HepG2 (cell line): ENCODE data around the gene SPTAN1. TPM values are rescaled to one million over a fixed set of nuclear protein-coding genes. Genes with fewer than 3 reads are reported as not detected.

Experiments
- ELF1 ChIP-seq: sonication (generic); formaldehyde crosslinking; IDR thresholded peaks from 2 replicates; pipeline ENCODE4 v1.4.0; 2020; ENCODE audit warnings: missing genetic modification reagents
- ELF4 ChIP-seq: sonication (generic); formaldehyde crosslinking; IDR thresholded peaks from 2 replicates; pipeline ENCODE4 v1.5.0; 2020; ENCODE audit warnings: missing genetic modification reagents, mild to moderate bottlenecking, moderate library complexity, borderline replicate concordance
- ETV6 ChIP-seq: sonication (generic); formaldehyde crosslinking; conservative IDR thresholded peaks from 2 replicates; pipeline ENCODE4 v1.4.0; 2020; ENCODE audit warnings: missing genetic modification reagents
- MTA3 ChIP-seq: sonication (generic); formaldehyde crosslinking; IDR thresholded peaks from 2 replicates; pipeline ENCODE4 v1.4.0; 2020; ENCODE audit warnings: missing genetic modification reagents
- MTF2 ChIP-seq: sonication (generic); formaldehyde crosslinking; IDR thresholded peaks from 2 replicates; pipeline ENCODE4 v1.5.0; 2020; ENCODE audit warnings: missing genetic modification reagents, borderline replicate concordance
- TSC22D2 ChIP-seq: sonication (generic); formaldehyde crosslinking; IDR thresholded peaks from 2 replicates; pipeline ENCODE4 v1.5.1; 2020; ENCODE audit warnings: missing genetic modification reagents, mild to moderate bottlenecking, borderline replicate concordance
- ZNF563 ChIP-seq: sonication (generic); formaldehyde crosslinking; IDR thresholded peaks from 2 replicates; pipeline ENCODE4 v1.8.0; 2022; ENCODE audit warnings: mild to moderate bottlenecking, moderate library complexity, missing genetic modification reagents
- ZSCAN30 ChIP-seq: sonication (generic); formaldehyde crosslinking; IDR thresholded peaks from 2 replicates; pipeline ENCODE4 v1.5.0; 2020; ENCODE audit warnings: mild to moderate bottlenecking, missing genetic modification reagents
- polyA plus RNA-seq, 8 experiments: library from polyadenylated mRNA; depleted of rRNA in 3 of 8; stranded (reverse) in 7 of 8; unstranded in 1 of 8; fragments of >200 nt; fragmentation: Illumina TruSeq in 4 of 8; extraction: Trizol in 4 of 8; gene quantifications; 2 replicates each; pipeline versions ENCODE4 v1.2.1 to v1.2.3, GENCODE V29; 2011 to 2016; ENCODE audit warnings: low read depth in 4 of 8, missing spikeins in 1 of 8, mixed read lengths in 1 of 8; ENCODE audit not compliant: insufficient read depth in 1 of 8
- total RNA-seq, 5 experiments: library from RNA; depleted of rRNA; stranded (reverse); fragments of >200 nt; fragmentation: Illumina TruSeq; extraction: Trizol; gene quantifications; 2 replicates each; pipeline ENCODE4 v1.2.3, GENCODE V29; 2016; ENCODE audit warnings: low read depth in 1 of 5
- TF ChIP-seq, protein P1 (sequence below): sonication (generic); formaldehyde crosslinking; IDR thresholded peaks from 2 replicates; pipeline ENCODE4 v1.5.0; 2020; ENCODE audit warnings: mild to moderate bottlenecking, missing genetic modification reagents, borderline replicate concordance
- TF ChIP-seq, protein P2 (sequence below): IDR thresholded peaks from 2 replicates; pipeline ENCODE4 v1.6.1; 2018; ENCODE audit warnings: missing genetic modification reagents
- TF ChIP-seq, protein P3 (sequence below): sonication (generic); formaldehyde crosslinking; conservative IDR thresholded peaks from 2 replicates; pipeline ENCODE4 v1.4.0; 2020; ENCODE audit warnings: mild to moderate bottlenecking, missing genetic modification reagents, moderate library complexity
- TF ChIP-seq, protein P4 (sequence below): sonication (generic); formaldehyde crosslinking; IDR thresholded peaks from 2 replicates; pipeline ENCODE4 v1.8.1; 2023; ENCODE audit warnings: missing genetic modification reagents, inconsistent platforms, borderline replicate concordance
- TF ChIP-seq, protein P5 (sequence below): sonication (generic); formaldehyde crosslinking; IDR thresholded peaks from 2 replicates; pipeline ENCODE4 v1.5.0; 2020; ENCODE audit warnings: mild to moderate bottlenecking, missing genetic modification reagents, borderline replicate concordance

Gene SPTAN1
- total and polyA plus RNA-seq, 2 of the 13 experiments (the other 11 are each of a cell fraction or from before 2014, with no cell fraction given): 106 to 111 TPM

DNA sequence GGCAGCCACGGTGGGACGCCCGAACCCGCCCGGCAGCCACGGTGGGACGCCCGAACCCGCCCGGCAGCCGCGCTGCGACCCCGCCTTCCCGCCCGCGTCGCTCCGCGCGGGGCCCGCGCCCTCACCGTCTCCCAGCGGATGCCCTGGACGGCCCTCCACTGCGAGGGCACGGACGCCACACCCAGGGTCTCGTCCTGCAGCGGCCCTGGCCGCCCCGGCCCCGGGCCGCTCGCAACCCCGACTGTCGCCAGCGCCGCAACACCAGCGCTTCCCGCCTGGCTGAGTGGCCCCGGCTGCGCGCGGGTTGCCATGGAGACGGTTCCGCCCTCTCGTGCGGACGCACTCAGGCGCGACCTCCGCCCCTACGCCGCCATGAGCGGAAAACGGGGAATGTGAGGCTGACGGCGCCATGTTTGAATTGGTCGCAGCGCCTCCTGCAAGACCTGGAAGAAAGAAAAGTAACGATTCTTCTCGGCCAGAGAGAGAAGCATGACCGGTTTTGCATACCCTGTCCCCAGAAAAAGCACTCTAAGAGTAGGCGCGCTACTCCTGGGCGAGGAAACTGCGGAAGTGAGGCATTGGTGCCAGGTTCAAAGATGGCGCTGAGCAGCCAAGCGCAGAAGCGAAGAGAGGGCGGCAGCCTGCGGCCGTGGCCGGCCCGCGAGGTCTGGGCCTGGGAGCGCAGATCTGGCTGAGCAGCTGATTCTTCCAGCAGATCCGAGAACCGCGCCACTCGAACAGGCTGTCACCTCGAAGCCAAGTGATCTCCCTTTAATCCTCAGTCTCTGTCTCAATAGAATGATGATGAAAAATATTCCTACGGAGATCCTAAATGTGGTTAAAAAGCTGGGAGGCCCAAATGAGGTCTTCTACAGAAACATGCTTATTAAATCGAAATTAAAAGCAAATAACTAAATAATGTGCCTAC, 104.3 kb downstream of the SPTAN1 start, which contains the start of gene DYNC2I2 (continued):
- TF ChIP-seq, protein P1, sequence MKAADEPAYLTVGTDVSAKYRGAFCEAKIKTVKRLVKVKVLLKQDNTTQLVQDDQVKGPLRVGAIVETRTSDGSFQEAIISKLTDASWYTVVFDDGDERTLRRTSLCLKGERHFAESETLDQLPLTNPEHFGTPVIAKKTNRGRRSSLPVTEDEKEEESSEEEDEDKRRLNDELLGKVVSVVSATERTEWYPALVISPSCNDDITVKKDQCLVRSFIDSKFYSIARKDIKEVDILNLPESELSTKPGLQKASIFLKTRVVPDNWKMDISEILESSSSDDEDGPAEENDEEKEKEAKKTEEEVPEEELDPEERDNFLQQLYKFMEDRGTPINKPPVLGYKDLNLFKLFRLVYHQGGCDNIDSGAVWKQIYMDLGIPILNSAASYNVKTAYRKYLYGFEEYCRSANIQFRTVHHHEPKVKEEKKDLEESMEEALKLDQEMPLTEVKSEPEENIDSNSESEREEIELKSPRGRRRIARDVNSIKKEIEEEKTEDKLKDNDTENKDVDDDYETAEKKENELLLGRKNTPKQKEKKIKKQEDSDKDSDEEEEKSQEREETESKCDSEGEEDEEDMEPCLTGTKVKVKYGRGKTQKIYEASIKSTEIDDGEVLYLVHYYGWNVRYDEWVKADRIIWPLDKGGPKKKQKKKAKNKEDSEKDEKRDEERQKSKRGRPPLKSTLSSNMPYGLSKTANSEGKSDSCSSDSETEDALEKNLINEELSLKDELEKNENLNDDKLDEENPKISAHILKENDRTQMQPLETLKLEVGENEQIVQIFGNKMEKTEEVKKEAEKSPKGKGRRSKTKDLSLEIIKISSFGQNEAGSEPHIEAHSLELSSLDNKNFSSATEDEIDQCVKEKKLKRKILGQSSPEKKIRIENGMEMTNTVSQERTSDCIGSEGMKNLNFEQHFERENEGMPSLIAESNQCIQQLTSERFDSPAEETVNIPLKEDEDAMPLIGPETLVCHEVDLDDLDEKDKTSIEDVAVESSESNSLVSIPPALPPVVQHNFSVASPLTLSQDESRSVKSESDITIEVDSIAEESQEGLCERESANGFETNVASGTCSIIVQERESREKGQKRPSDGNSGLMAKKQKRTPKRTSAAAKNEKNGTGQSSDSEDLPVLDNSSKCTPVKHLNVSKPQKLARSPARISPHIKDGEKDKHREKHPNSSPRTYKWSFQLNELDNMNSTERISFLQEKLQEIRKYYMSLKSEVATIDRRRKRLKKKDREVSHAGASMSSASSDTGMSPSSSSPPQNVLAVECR (CRISPR knock-in tag): peak; percentile 97
- peak; percentile 92; the same call in 1 of the 2 replicates for TF ChIP-seq TSC22D2 (CRISPR knock-in tag)
- TF ChIP-seq, protein P2, sequence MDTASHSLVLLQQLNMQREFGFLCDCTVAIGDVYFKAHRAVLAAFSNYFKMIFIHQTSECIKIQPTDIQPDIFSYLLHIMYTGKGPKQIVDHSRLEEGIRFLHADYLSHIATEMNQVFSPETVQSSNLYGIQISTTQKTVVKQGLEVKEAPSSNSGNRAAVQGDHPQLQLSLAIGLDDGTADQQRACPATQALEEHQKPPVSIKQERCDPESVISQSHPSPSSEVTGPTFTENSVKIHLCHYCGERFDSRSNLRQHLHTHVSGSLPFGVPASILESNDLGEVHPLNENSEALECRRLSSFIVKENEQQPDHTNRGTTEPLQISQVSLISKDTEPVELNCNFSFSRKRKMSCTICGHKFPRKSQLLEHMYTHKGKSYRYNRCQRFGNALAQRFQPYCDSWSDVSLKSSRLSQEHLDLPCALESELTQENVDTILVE: peak; percentile 40; the same call in 1 of the 2 replicates
- TF ChIP-seq, protein P3, sequence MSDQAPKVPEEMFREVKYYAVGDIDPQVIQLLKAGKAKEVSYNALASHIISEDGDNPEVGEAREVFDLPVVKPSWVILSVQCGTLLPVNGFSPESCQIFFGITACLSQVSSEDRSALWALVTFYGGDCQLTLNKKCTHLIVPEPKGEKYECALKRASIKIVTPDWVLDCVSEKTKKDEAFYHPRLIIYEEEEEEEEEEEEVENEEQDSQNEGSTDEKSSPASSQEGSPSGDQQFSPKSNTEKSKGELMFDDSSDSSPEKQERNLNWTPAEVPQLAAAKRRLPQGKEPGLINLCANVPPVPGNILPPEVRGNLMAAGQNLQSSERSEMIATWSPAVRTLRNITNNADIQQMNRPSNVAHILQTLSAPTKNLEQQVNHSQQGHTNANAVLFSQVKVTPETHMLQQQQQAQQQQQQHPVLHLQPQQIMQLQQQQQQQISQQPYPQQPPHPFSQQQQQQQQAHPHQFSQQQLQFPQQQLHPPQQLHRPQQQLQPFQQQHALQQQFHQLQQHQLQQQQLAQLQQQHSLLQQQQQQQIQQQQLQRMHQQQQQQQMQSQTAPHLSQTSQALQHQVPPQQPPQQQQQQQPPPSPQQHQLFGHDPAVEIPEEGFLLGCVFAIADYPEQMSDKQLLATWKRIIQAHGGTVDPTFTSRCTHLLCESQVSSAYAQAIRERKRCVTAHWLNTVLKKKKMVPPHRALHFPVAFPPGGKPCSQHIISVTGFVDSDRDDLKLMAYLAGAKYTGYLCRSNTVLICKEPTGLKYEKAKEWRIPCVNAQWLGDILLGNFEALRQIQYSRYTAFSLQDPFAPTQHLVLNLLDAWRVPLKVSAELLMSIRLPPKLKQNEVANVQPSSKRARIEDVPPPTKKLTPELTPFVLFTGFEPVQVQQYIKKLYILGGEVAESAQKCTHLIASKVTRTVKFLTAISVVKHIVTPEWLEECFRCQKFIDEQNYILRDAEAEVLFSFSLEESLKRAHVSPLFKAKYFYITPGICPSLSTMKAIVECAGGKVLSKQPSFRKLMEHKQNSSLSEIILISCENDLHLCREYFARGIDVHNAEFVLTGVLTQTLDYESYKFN (CRISPR knock-in tag): peak; percentile 68
- peak; percentile 83 for TF ChIP-seq ZNF563
- TF ChIP-seq, protein P4, sequence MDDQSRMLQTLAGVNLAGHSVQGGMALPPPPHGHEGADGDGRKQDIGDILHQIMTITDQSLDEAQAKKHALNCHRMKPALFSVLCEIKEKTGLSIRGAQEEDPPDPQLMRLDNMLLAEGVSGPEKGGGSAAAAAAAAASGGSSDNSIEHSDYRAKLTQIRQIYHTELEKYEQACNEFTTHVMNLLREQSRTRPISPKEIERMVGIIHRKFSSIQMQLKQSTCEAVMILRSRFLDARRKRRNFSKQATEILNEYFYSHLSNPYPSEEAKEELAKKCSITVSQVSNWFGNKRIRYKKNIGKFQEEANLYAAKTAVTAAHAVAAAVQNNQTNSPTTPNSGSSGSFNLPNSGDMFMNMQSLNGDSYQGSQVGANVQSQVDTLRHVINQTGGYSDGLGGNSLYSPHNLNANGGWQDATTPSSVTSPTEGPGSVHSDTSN: 0 out of 2 replicates have a peak, but pooled peaks have one; percentile 69
- TF ChIP-seq ELF1 (CRISPR knock-in tag): peak; percentile 90
- TF ChIP-seq ZSCAN30: no peak
- TF ChIP-seq MTA3 (CRISPR knock-in tag): no peak
- TF ChIP-seq ETV6 (CRISPR knock-in tag): 0 out of 2 replicates have a peak, but pooled peaks have one; percentile 27
- TF ChIP-seq ELF4 (CRISPR knock-in tag): peak; percentile 89
- TF ChIP-seq MTF2: no peak; the same call in 1 of the 2 replicates
- TF ChIP-seq, protein P5, sequence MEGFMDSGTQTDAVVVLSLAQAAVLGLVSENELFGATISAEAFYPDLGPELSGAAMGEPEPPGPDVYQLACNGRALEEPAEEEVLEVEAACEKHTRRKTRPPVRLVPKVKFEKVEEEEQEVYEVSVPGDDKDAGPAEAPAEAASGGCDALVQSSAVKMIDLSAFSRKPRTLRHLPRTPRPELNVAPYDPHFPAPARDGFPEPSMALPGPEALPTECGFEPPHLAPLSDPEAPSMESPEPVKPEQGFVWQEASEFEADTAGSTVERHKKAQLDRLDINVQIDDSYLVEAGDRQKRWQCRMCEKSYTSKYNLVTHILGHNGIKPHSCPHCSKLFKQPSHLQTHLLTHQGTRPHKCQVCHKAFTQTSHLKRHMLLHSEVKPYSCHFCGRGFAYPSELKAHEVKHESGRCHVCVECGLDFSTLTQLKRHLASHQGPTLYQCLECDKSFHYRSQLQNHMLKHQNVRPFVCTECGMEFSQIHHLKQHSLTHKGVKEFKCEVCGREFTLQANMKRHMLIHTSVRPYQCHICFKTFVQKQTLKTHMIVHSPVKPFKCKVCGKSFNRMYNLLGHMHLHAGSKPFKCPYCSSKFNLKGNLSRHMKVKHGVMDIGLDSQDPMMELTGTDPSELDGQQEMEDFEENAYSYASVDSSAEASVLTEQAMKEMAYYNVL (CRISPR knock-in tag): no peak; the same call in 1 of the 2 replicates
